ENCODE results near the gene LILRA2.

DNA sequence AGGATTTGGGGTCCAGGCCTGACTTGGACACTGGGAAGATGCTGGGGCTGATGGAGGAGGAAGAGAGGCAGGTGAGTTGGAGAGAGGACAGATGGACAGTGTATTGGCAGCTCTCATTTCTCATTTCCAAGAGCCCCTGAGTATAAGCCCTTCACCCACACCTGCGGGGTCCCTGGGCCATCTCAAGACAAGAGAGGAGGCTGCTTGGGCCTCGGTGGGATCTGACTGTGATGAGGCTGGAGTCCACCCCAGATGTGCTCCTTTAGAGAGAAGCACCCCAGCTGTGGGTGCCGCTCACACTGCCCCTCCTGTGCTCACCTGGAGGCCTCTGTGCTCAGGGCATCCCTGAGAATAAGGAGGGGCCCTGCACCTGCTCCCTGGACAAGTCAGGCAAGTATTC lies 3.7 kb downstream of the LILRA2 start:
- TF ChIP-seq CTCF (IDR thresholded peaks at IDR 0.05), result no peak
- no peak for TF ChIP-seq POLR2A (IDR thresholded peaks at IDR 0.05)
- no peak for TF ChIP-seq POLR2AphosphoS5 (IDR thresholded peaks at IDR 0.05)

Data from breast epithelium (tissue), 3 donors.